Astrocyte (in vitro differentiated cells and primary cell): ENCODE measurements around the gene TMEM178B.

Experiments used
- CTCF ChIP-seq: IDR thresholded peaks from 2 replicates; pipeline ENCODE4 v1.5.1; 2011; ENCODE audit warnings: low read depth, mild to moderate bottlenecking, inconsistent platforms, low read length, moderate library complexity; ENCODE audit not compliant: insufficient read depth
- EZH2 ChIP-seq: IDR thresholded peaks from 2 replicates; pipeline ENCODE4 v1.6.1; 2012; ENCODE audit warnings: mild to moderate bottlenecking, low read length, inconsistent platforms; ENCODE audit not compliant: insufficient read depth

GRCh38 chr7:141024668-141025067 lies 49.2 kb upstream of the TMEM178B start:
- TF ChIP-seq CTCF (no peak), EZH2 (no peak)
